GM19395 (cell line): ENCODE data around the gene OLFM1.

Source experiments
- ATAC-seq: cut with Tn5 transposase; IDR thresholded peaks from one replicate; pipeline ENCODE4 v1.9.1; 2021; ENCODE audit warnings: mild to moderate bottlenecking, moderate library complexity; ENCODE audit not compliant: unreplicated experiment

The OLFM1 gene

GRCh38 chr9:135130207-135130976, 42.9 kb downstream of the OLFM1 start:
- no peak for ATAC-seq

- ATAC-seq, result no peak
Observed at GRCh38 chr9:135131488-135131887, 44.0 kb downstream of the OLFM1 start.

GRCh38 chr9:135132008-135132407, 44.5 kb downstream of the OLFM1 start:
- ATAC-seq, result no peak

GRCh38 chr9:135134268-135135022, 47.0 kb downstream of the OLFM1 start:
- ATAC-seq, result no peak

- ATAC-seq, result no peak
Observed at GRCh38 chr9:135135171-135135928, 47.9 kb downstream of the OLFM1 start.

- ATAC-seq, result no peak
Observed at GRCh38 chr9:135135929-135136315, 48.5 kb downstream of the OLFM1 start.

- no peak for ATAC-seq
Observed at GRCh38 chr9:135136481-135136880, 49.0 kb downstream of the OLFM1 start.

GRCh38 chr9:135136991-135137832, 49.7 kb downstream of the OLFM1 start:
- no peak for ATAC-seq

- ATAC-seq, result no peak
Observed at GRCh38 chr9:135138078-135138855, 50.8 kb downstream of the OLFM1 start.

- no peak for ATAC-seq
Observed at GRCh38 chr9:135139366-135139959, 52.0 kb downstream of the OLFM1 start.

GRCh38 chr9:135141183-135141774, 53.8 kb downstream of the OLFM1 start:
- no peak for ATAC-seq

GRCh38 chr9:135144581-135145170, 57.2 kb downstream of the OLFM1 start:
- ATAC-seq, result no peak

- no peak for ATAC-seq
Observed at GRCh38 chr9:135145312-135145711, 57.8 kb downstream of the OLFM1 start.

GRCh38 chr9:135146241-135146640, 58.8 kb downstream of the OLFM1 start:
- ATAC-seq, result no peak

GRCh38 chr9:135146766-135147473, 59.5 kb downstream of the OLFM1 start:
- no peak for ATAC-seq

- ATAC-seq, result no peak
Observed at GRCh38 chr9:135147474-135147805, 60.0 kb downstream of the OLFM1 start.

GRCh38 chr9:135147938-135148337, 60.5 kb downstream of the OLFM1 start:
- no peak for ATAC-seq

- ATAC-seq, result no peak
Observed at GRCh38 chr9:135148386-135148785, 60.9 kb downstream of the OLFM1 start.
